ENCODE results near the gene BPIFB6. TPM values are rescaled to one million over a fixed set of nuclear protein-coding genes. Genes with fewer than 3 reads are reported as not detected.

The BPIFB6 gene
- total and polyA plus RNA-seq, 2 of the 4 experiments (the other 2 are of a cell fraction): not detected

- in situ Hi-C loops (cut with MboI; ENCODE audit: low sequenced_read_pairs): no loop called here
- Histone ChIP-seq H3K4ac (ENCODE audit: low read depth, low read length) (no peak overlapping the region), H2BK20ac (ENCODE audit: low read depth, low read length) (no peak overlapping the region), H3K23ac (ENCODE audit: low read depth, low read length) (no peak overlapping the region), H3K9me1 (ENCODE audit: insufficient read depth, low read length) (no peaks in the 10 kb centered on the region), H3K4me1 (ENCODE audit: control insufficient read depth, insufficient read depth, low read length) (no peaks in the 10 kb centered on the region), H2BK15ac (ENCODE audit: low read depth, low read length) (no peak overlapping the region), H3K18ac (ENCODE audit: low read depth, low read length) (no peak overlapping the region), H3K14ac (replicated peaks; ENCODE audit: low read depth, low read length) (no peak overlapping the region), H2AK5ac (ENCODE audit: low read depth, low read length) (no peak overlapping the region), H3K9ac (ENCODE audit: low read depth, low read length) (no peak overlapping the region), H3K4me3 (ENCODE audit: insufficient read depth, low read depth, low read length) (no peak overlapping the region), H2BK5ac (ENCODE audit: low read depth, low read length, poor library complexity, severe bottlenecking) (no peak overlapping the region), H3K79me1 (ENCODE audit: low read depth in 1 of 2, low read length in 2 of 2) (no peaks in the 10 kb centered on the region), H2AK9ac (replicated peaks; ENCODE audit: low read depth, low read length, poor library complexity) (no peak overlapping the region), H2AFZ (replicated peaks; ENCODE audit: low read length, poor library complexity) (no peak overlapping the region), H3K9me3 (ENCODE audit: control insufficient read depth, insufficient read depth, low read length) (no peaks in the 10 kb centered on the region), H3K27me3 (ENCODE audit: control insufficient read depth, insufficient read depth, low read length) (peaks cover 6% of the 10 kb centered on the region; the same call in 1 of the 2 replicates), H2BK120ac (ENCODE audit: low read depth, low read length) (no peak overlapping the region), H4K5ac (ENCODE audit: low read depth, low read length) (no peak overlapping the region), H3K36me3 (ENCODE audit: control insufficient read depth, insufficient read depth, low read length) (no peaks in the 10 kb centered on the region), H4K20me1 (ENCODE audit: insufficient read depth, low read length) (no peaks in the 10 kb centered on the region), H3K4me2 (ENCODE audit: low read depth, low read length) (no peak overlapping the region), H4K8ac (ENCODE audit: low read depth in 2 of 2, low read length in 2 of 2) (no peak overlapping the region), H3K56ac (ENCODE audit: extremely low read depth, insufficient read depth, low read length) (no peak overlapping the region), H4K91ac (ENCODE audit: insufficient read depth, low read depth, low read length) (no peak overlapping the region), H3K27ac (ENCODE audit: insufficient read depth, low read length) (no peak overlapping the region)
- no peak for ATAC-seq (ENCODE audit: low read depth)
- CTCF ChIA-PET: no interaction called here
- no TSS peak for BruUV-seq (replicated peaks)
- 14% methylated on average over 4 of the region's 9 CpGs; no CpG with 5 or more reads in 1 of the 2 experiments for WGBS, 2 experiments (ENCODE audit: extremely low coverage in 2 of 2, insufficient read length in 1 of 2)
- intact Hi-C loops (cut with micrococcal nuclease): no loop called here
- TF ChIP-seq MXI1 (IDR thresholded peaks at IDR 0.05; ENCODE audit: borderline replicate concordance, low read depth, low read length) (no peak), FOS (IDR thresholded peaks at IDR 0.05; ENCODE audit: low read depth, low read length) (no peak)
- dilution Hi-C loops (cut with HindIII; ENCODE audit: low sequenced_read_pairs, unreplicated experiment): no loop called here
- POLR2A ChIA-PET (ENCODE audit: unreplicated experiment): no interaction called here
- DNase-seq: no peak
These were observed 30.8 kb downstream of the BPIFB6 start for GRCh38 chr20:33062105-33062824.

All from IMR-90 (cell line).